K562 (cell line): ENCODE data around the gene TECPR2. TPM values are rescaled to one million over a fixed set of nuclear protein-coding genes. Genes with fewer than 3 reads are reported as not detected.

Experiments used
- ATAC-seq: fragments of 200-7000 bp; cut with Tn5 transposase; 3 replicates; pipeline ENCODE4 v1.9.1; 2020; ENCODE audit warnings: moderate library complexity
- BruUV-seq: library from RNA; stranded (reverse); fragments of 400-500 nt; replicated peaks from 2 replicates; lab custom pipeline; 2021; lab: Mats Ljungman, UMichigan
- CTCF ChIA-PET: fragments of 300-600 bp; formaldehyde crosslinking; extraction: SDS; loops from one replicate; lab custom pipeline; 2021; ENCODE audit warnings: low intra/inter-chr PET ratio; lab: Yijun Ruan, JAX
- POLR2A ChIA-PET: fragments of 300-600, 350-650 bp; sonication (Branson Sonifier 250); formaldehyde crosslinking; extraction: SDS; loops from one replicate; lab custom pipeline; 2021; ENCODE audit warnings: antibody characterized with exemption, inconsistent platforms; lab: Yijun Ruan, JAX
- DNase-seq, 4 experiments: peaks; one replicate each; pipeline versions ENCODE4 v3.0.0 to v3.0.0-alpha.2; 2011 to 2018; ENCODE audit warnings: low spot score in 3 of 4, mixed read lengths in 3 of 4; ENCODE audit errors: extremely low read depth in 1 of 4
- FAIRE-seq: peaks from 2 replicates; lab custom pipeline; 2011; peaks lifted over from hg19 to GRCh38; lab: Jason Lieb, UNC
- H2AFZ ChIP-seq: 2 replicates; pipeline ENCODE4 v1.6.0; 2011; ENCODE audit warnings: low read depth, low read length, control low read depth, inconsistent platforms
- H3K27ac ChIP-seq: fragments of 200-600 bp; 3 replicates; pipeline ENCODE4 v1.8.0; 2011; ENCODE audit warnings: low read depth, mild to moderate bottlenecking, control low read depth, inconsistent platforms, low read length, moderate library complexity, mixed read lengths; ENCODE audit errors: extremely low read depth
- H3K27me3 ChIP-seq, 2 experiments: fragments of 300-600 bp in 1 of 2; 2 replicates in 1 of 2; 3 replicates in 1 of 2; pipeline versions ENCODE4 v1.6.0 to v1.8.0; 2011; ENCODE audit warnings: inconsistent platforms in 2 of 2, low read length in 2 of 2, mild to moderate bottlenecking in 1 of 2, mixed read lengths in 1 of 2, moderate library complexity in 1 of 2; ENCODE audit not compliant: control insufficient read depth in 2 of 2, insufficient read depth in 2 of 2
- H3K36me3 ChIP-seq: fragments of 300-600 bp; 3 replicates; pipeline ENCODE4 v1.8.0; 2011; ENCODE audit warnings: mild to moderate bottlenecking, low read length, inconsistent platforms; ENCODE audit not compliant: control insufficient read depth, insufficient read depth
- H3K4me1 ChIP-seq, 2 experiments: fragments of 200-600 bp in 1 of 2; replicated peaks in 1 of 2; 2 replicates in 1 of 2; 3 replicates in 1 of 2; pipeline versions ENCODE4 v1.5.1 to v1.8.0; 2011; ENCODE audit warnings: inconsistent platforms in 2 of 2, low read length in 2 of 2, mild to moderate bottlenecking in 1 of 2, mixed read lengths in 1 of 2, moderate library complexity in 1 of 2; ENCODE audit not compliant: control insufficient read depth in 2 of 2, insufficient read depth in 2 of 2
- H3K4me2 ChIP-seq: 2 replicates; pipeline ENCODE4 v1.6.1; 2011; ENCODE audit warnings: low read length, control low read depth, inconsistent platforms, mixed read lengths; ENCODE audit not compliant: insufficient read depth
- H3K4me3 ChIP-seq: fragments of 200-600 bp; sonication (generic), shearing (Covaris generic); 2 replicates; pipeline ENCODE4 v1.5.1; 2016; ENCODE audit warnings: control low read depth, inconsistent platforms
- H3K79me2 ChIP-seq: fragments of 200-600 bp; 3 replicates; pipeline ENCODE4 v1.8.0; 2011; ENCODE audit warnings: low read length, inconsistent platforms; ENCODE audit not compliant: control insufficient read depth, insufficient read depth
- H3K9ac ChIP-seq, 2 experiments: 2 replicates each; pipeline versions ENCODE4 v1.6.0 to v1.6.1; 2011; ENCODE audit warnings: low read depth in 2 of 2, low read length in 2 of 2, control low read depth in 1 of 2, inconsistent platforms in 1 of 2, mild to moderate bottlenecking in 1 of 2, mixed read lengths in 1 of 2; ENCODE audit not compliant: insufficient read depth in 1 of 2
- H3K9me1 ChIP-seq: one replicate; pipeline ENCODE4 v1.6.0; 2011; ENCODE audit warnings: inconsistent platforms, mild to moderate bottlenecking, low read length, moderate library complexity; ENCODE audit not compliant: control insufficient read depth, insufficient read depth
- H3K9me3 ChIP-seq: replicated peaks from 2 replicates; pipeline ENCODE4 v1.5.1; 2011; ENCODE audit warnings: low read depth, low read length, inconsistent platforms; ENCODE audit not compliant: control insufficient read depth, insufficient read depth
- H4K20me1 ChIP-seq: replicated peaks from 2 replicates; pipeline ENCODE4 v1.6.1; 2011; ENCODE audit warnings: low read length, inconsistent platforms, mixed read lengths; ENCODE audit not compliant: control insufficient read depth, insufficient read depth
- ZNF347 ChIP-seq: fragments of 450-650 bp; formaldehyde crosslinking; IDR thresholded peaks from 2 replicates; pipeline ENCODE4 v1.4.0; 2020; ENCODE audit warnings: low read depth, mild to moderate bottlenecking, moderate library complexity
- WGBS: fragments of 100-300 bp; shearing (Covaris generic); methylation state at CpG from one replicate; pipeline ENCODE4 v1.1.6; 2016; ENCODE audit warnings: low coverage, mixed read lengths; ENCODE audit not compliant: insufficient coverage; ENCODE audit errors: missing lambda C conversion rate; 5-methylcytosine and 5-hydroxymethylcytosine counted together
- in situ Hi-C: fragments of 300-500 bp; cut with MboI; formaldehyde crosslinking; loops from 4 replicates; pipeline ENCODE4 v1.15.0; 2018; ENCODE audit warnings: inconsistent platforms, mixed read lengths
- intact Hi-C: fragments of 100-400 bp; cut with micrococcal nuclease; formaldehyde crosslinking; loops from 2 replicates; pipeline ENCODE4 v1.14.2; 2022
- polyA plus RNA-seq, 8 experiments: library from polyadenylated mRNA; depleted of rRNA in 4 of 8; stranded (reverse) in 5 of 8; unstranded in 3 of 8; fragments of >200 nt; fragmentation: Nextera tagmentation in 2 of 8; fragmentation: Illumina TruSeq in 1 of 8; extraction: Ambion mirVana in 2 of 8; extraction: Trizol in 1 of 8; gene quantifications; 2 replicates each; pipeline versions ENCODE4 v1.2.1 to v1.2.3, GENCODE V29; 2011 to 2014; ENCODE audit warnings: inconsistent platforms in 1 of 8, missing spikeins in 1 of 8
- total RNA-seq, 7 experiments: library from RNA; depleted of rRNA in 6 of 7; stranded (reverse); fragments of >200 nt in 6 of 7; fragmentation: Illumina TruSeq in 2 of 7; extraction: Trizol in 2 of 7; gene quantifications; 2 replicates each; pipeline versions ENCODE4 v1.2.1 to v1.2.3, GENCODE V29; 2011 to 2021; ENCODE audit warnings: low replicate concordance in 1 of 7
- TF ChIP-seq, protein P1 (sequence below): fragments of 250-450 bp; sonication (Bioruptor Pico); IDR thresholded peaks from 2 replicates; pipeline ENCODE4 v1.8.0; 2021; ENCODE audit warnings: borderline replicate concordance, mild to moderate bottlenecking, moderate library complexity; ENCODE audit not compliant: poor library complexity, severe bottlenecking
- TF ChIP-seq, protein P2 (sequence below): sonication (generic); formaldehyde crosslinking; IDR thresholded peaks from 2 replicates; pipeline ENCODE4 v1.8.0; 2022; ENCODE audit warnings: mild to moderate bottlenecking, missing genetic modification reagents, borderline replicate concordance

Gene TECPR2
- total and polyA plus RNA-seq, 9 of the 15 experiments (the other 6 are each of a cell fraction or from before 2014, with no cell fraction given), result 0.04 to 3.0 (median 0.83) TPM

DNA sequence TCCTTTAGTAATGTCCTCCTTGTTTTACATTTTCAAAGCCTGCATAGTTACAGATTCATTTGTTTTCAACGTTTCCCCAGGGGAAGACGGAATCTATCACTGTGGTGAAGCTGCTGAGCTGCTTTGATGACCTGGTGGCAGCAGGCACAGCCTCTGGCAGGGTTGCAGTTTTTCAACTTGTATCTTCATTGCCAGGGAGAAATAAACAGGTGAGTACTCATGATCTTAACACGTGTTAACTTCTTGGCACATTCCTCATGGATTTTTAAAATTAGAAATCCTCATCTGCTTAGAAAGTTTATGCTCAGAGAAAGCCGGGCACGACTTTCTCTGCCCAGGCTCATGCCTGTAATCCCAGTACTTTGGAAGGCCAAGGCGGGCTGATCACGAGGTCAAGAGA is 44.5 kb downstream of the TECPR2 start:
- in situ Hi-C loops, result no loop called here
- H3K79me2 ChIP-seq, result no peaks in the 10 kb centered on the region
- no peak overlapping the region for H3K27ac ChIP-seq
- no TSS peak for BruUV-seq
- TF ChIP-seq, protein P1, sequence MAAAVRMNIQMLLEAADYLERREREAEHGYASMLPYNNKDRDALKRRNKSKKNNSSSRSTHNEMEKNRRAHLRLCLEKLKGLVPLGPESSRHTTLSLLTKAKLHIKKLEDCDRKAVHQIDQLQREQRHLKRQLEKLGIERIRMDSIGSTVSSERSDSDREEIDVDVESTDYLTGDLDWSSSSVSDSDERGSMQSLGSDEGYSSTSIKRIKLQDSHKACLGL (CRISPR knock-in tag), result no peak
- TF ChIP-seq, protein P2, sequence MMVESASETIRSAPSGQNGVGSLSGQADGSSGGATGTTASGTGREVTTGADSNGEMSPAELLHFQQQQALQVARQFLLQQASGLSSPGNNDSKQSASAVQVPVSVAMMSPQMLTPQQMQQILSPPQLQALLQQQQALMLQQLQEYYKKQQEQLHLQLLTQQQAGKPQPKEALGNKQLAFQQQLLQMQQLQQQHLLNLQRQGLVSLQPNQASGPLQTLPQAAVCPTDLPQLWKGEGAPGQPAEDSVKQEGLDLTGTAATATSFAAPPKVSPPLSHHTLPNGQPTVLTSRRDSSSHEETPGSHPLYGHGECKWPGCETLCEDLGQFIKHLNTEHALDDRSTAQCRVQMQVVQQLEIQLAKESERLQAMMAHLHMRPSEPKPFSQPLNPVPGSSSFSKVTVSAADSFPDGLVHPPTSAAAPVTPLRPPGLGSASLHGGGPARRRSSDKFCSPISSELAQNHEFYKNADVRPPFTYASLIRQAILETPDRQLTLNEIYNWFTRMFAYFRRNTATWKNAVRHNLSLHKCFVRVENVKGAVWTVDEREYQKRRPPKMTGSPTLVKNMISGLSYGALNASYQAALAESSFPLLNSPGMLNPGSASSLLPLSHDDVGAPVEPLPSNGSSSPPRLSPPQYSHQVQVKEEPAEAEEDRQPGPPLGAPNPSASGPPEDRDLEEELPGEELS (CRISPR knock-in tag), result no peak
- no peak for TF ChIP-seq ZNF347 (CRISPR knock-in tag)
- TF ChIP-seq, all 486 proteins: peak for 0
- Histone ChIP-seq H3K4me3 (no peak overlapping the region), H2AFZ (no peak overlapping the region), H3K9me1 (no peaks in the 10 kb centered on the region), H3K4me1 (no peaks in the 10 kb centered on the region), H3K4me2 (no peak overlapping the region), H3K9ac (no peak overlapping the region), H3K9me3 (no peaks in the 10 kb centered on the region; the same call in 1 of the 2 replicates), H3K36me3 (no peaks in the 10 kb centered on the region), H4K20me1 (no peaks in the 10 kb centered on the region), H3K27me3 (no peaks in the 10 kb centered on the region)
- DNase-seq (no peak), ATAC-seq (no peak), FAIRE-seq (no peak)
- WGBS, result 36% methylated on average over 3 of the region's 7 CpGs
- intact Hi-C loops, result no loop called here
- POLR2A ChIA-PET, result no interaction called here
- CTCF ChIA-PET, result no interaction called here
